ENCODE results near the gene MRPS11. TPM values are rescaled to one million over a fixed set of nuclear protein-coding genes. Genes with fewer than 3 reads are reported as not detected.

MRPS11 gene
- total and polyA plus RNA-seq, 2 of the 4 experiments (the other 2 are of a cell fraction): 66.1 to 87.8 TPM

DNA sequence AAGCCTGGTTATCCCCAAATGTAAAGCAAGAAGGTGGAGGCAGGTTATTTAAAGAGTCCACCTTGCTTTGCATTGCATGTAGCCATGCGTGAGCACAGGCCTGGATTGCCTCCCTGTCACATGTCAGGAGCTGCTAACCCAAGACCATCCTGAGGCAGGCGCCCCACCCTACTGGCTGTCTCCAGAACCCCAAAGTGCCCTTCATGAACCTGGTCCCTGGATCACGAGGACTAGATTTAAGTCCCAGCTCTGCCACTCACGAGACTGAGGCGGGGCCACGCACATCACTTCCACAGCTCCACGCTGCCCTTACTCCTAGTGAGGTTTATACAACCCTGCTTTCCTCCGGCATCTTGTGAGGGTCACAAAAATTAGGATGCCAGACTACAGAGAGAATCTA lies 17.9 kb upstream of the MRPS11 start:
- H3K27me3 ChIP-seq (ENCODE audit: control insufficient read depth, insufficient read depth, low read length): peaks cover 8% of the 10 kb centered on the region
- H3K79me1 ChIP-seq (ENCODE audit: low read depth in 1 of 2, low read length in 2 of 2): no peaks in the 10 kb centered on the region
- H4K5ac ChIP-seq (ENCODE audit: low read depth, low read length): no peak overlapping the region
- H4K91ac ChIP-seq (ENCODE audit: insufficient read depth, low read depth, low read length): no peak overlapping the region
- H3K27ac ChIP-seq (ENCODE audit: insufficient read depth, low read length): no peak overlapping the region
- CTCF ChIA-PET: interaction anchor here (0.7 to 1.3 kb wide), 3 partner anchors 11 to 15 kb away, joined by 4 read pairs; no protein-coding TSS in a partner anchor
- ATAC-seq (ENCODE audit: low read depth) (no peak), DNase-seq (no peak)
- H2AK9ac ChIP-seq (replicated peaks; ENCODE audit: low read depth, low read length, poor library complexity): no peak overlapping the region
- H3K9ac ChIP-seq (ENCODE audit: low read depth, low read length): no peak overlapping the region
- no peaks in the 10 kb centered on the region for H3K9me3 ChIP-seq (ENCODE audit: control insufficient read depth, insufficient read depth, low read length)
- no peak overlapping the region for H3K23ac ChIP-seq (ENCODE audit: low read depth, low read length)
- H3K14ac ChIP-seq (replicated peaks; ENCODE audit: low read depth, low read length): no peak overlapping the region
- peaks cover 1% of the 10 kb centered on the region; the same call in 1 of the 2 replicates for H3K4me1 ChIP-seq (ENCODE audit: control insufficient read depth, insufficient read depth, low read length)
- H2AK5ac ChIP-seq (ENCODE audit: low read depth, low read length): no peak overlapping the region
- H3K4ac ChIP-seq (ENCODE audit: low read depth, low read length): no peak overlapping the region
- 0 out of 2 replicates have a peak, but pooled peaks cover under 1% of the 10 kb centered on the region for H3K9me1 ChIP-seq (ENCODE audit: insufficient read depth, low read length)
- no peak overlapping the region for H3K4me3 ChIP-seq (ENCODE audit: insufficient read depth, low read depth, low read length)
- POLR2A ChIA-PET (ENCODE audit: unreplicated experiment): no interaction called here
- no peaks in the 10 kb centered on the region for H4K20me1 ChIP-seq (ENCODE audit: insufficient read depth, low read length)
- H2BK5ac ChIP-seq (ENCODE audit: low read depth, low read length, poor library complexity, severe bottlenecking): no peak overlapping the region
- TF ChIP-seq RFX5 (IDR thresholded peaks at IDR 0.05; ENCODE audit: low read depth, low read length): no peak
- TF ChIP-seq FOS (IDR thresholded peaks at IDR 0.05; ENCODE audit: low read depth, low read length): no peak
- TF ChIP-seq, protein P1, sequence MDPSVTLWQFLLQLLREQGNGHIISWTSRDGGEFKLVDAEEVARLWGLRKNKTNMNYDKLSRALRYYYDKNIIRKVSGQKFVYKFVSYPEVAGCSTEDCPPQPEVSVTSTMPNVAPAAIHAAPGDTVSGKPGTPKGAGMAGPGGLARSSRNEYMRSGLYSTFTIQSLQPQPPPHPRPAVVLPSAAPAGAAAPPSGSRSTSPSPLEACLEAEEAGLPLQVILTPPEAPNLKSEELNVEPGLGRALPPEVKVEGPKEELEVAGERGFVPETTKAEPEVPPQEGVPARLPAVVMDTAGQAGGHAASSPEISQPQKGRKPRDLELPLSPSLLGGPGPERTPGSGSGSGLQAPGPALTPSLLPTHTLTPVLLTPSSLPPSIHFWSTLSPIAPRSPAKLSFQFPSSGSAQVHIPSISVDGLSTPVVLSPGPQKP (IDR thresholded peaks at IDR 0.05; ENCODE audit: borderline replicate concordance, low read depth, low read length): no peak
- TF ChIP-seq MAFK (IDR thresholded peaks at IDR 0.05; ENCODE audit: low read depth, low read length): no peak
- TF ChIP-seq RCOR1 (IDR thresholded peaks at IDR 0.05; ENCODE audit: insufficient replicate concordance, low read length): no peak
- TF ChIP-seq CHD1 (IDR thresholded peaks at IDR 0.05; ENCODE audit: low read depth, low read length): no peak
- H3K56ac ChIP-seq (ENCODE audit: extremely low read depth, insufficient read depth, low read length): no peak overlapping the region
- no peak overlapping the region for H2AFZ ChIP-seq (replicated peaks; ENCODE audit: low read length, poor library complexity)
- dilution Hi-C loops (cut with HindIII; ENCODE audit: low sequenced_read_pairs, unreplicated experiment): no loop called here
- BruUV-seq (replicated peaks): no TSS peak
- no peak overlapping the region for H3K4me2 ChIP-seq (ENCODE audit: low read depth, low read length)
- no peak overlapping the region for H4K8ac ChIP-seq (ENCODE audit: low read depth in 2 of 2, low read length in 2 of 2)
- intact Hi-C loops (cut with micrococcal nuclease): no loop called here
- in situ Hi-C loops (cut with MboI; ENCODE audit: low sequenced_read_pairs): no loop called here
- no peak overlapping the region for H3K18ac ChIP-seq (ENCODE audit: low read depth, low read length)
- 87% methylated on average over 3 of the region's 8 CpGs; no CpG with 5 or more reads in 1 of the 2 experiments for WGBS, 2 experiments (ENCODE audit: extremely low coverage in 2 of 2, insufficient read length in 1 of 2)
- no peak overlapping the region for H2BK120ac ChIP-seq (ENCODE audit: low read depth, low read length)
- no peaks in the 10 kb centered on the region for H3K36me3 ChIP-seq (ENCODE audit: control insufficient read depth, insufficient read depth, low read length)
- no peak overlapping the region for H2BK15ac ChIP-seq (ENCODE audit: low read depth, low read length)
- no peak overlapping the region for H2BK20ac ChIP-seq (ENCODE audit: low read depth, low read length)

All from IMR-90 (cell line).